ENCODE data around the gene GRIK4. TPM values are rescaled to one million over a fixed set of nuclear protein-coding genes. Genes with fewer than 3 reads are reported as not detected.

GRIK4 gene
- total RNA-seq, 1 experiment from 2014 or later = not detected

DNA sequence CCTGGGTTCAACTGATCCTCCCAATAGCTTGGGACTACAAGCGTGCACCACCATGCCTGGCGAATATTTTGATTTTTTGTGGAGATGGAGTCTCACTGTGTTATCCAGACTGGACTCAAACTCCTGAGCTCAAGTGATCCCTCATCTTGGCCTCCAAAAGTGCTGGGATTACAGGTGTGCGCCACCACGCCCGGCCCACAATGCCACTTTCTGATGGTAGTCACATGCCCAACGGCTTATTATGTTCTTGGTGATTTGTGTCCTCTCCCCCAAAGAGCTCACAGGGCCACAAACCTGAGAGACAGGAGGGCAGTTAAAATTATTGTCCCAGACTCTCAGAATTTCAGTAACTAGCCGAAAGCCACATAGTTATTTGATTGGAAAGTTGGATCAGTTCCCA is 9.6 kb downstream of the GRIK4 start:
- intact Hi-C loops (cut with micrococcal nuclease) = no loop called here
- H3K9me3 Mint-ChIP-seq (ENCODE audit: unreplicated experiment) = no peaks in the 10 kb centered on the region
- H3K27ac Mint-ChIP-seq (ENCODE audit: low read depth, unreplicated experiment) = no peak overlapping the region
- POLR2A ChIA-PET = no interaction called here
- H3K4me1 Mint-ChIP-seq (ENCODE audit: insufficient read depth, unreplicated experiment) = no peaks in the 10 kb centered on the region
- BruUV-seq (replicated peaks) = no TSS peak
- CTCF ChIA-PET = interaction anchor here (0.6 to 1.3 kb wide), 2 partner anchors 164 to 170 kb away, joined by 3 to 6 read pairs; no protein-coding TSS in a partner anchor
- peaks cover under 1% of the 10 kb centered on the region for H3K27me3 Mint-ChIP-seq (ENCODE audit: insufficient read depth, unreplicated experiment)
- TF ChIP-seq, protein P1, sequence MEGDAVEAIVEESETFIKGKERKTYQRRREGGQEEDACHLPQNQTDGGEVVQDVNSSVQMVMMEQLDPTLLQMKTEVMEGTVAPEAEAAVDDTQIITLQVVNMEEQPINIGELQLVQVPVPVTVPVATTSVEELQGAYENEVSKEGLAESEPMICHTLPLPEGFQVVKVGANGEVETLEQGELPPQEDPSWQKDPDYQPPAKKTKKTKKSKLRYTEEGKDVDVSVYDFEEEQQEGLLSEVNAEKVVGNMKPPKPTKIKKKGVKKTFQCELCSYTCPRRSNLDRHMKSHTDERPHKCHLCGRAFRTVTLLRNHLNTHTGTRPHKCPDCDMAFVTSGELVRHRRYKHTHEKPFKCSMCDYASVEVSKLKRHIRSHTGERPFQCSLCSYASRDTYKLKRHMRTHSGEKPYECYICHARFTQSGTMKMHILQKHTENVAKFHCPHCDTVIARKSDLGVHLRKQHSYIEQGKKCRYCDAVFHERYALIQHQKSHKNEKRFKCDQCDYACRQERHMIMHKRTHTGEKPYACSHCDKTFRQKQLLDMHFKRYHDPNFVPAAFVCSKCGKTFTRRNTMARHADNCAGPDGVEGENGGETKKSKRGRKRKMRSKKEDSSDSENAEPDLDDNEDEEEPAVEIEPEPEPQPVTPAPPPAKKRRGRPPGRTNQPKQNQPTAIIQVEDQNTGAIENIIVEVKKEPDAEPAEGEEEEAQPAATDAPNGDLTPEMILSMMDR (IDR thresholded peaks at IDR 0.05; ENCODE audit: unreplicated experiment) = no peak
- no peak overlapping the region for H3K4me3 Mint-ChIP-seq (ENCODE audit: unreplicated experiment)
- no peaks in the 10 kb centered on the region for H3K36me3 Mint-ChIP-seq (ENCODE audit: insufficient read depth, unreplicated experiment)
- no peak for DNase-seq (ENCODE audit: unreplicated experiment)

DNA sequence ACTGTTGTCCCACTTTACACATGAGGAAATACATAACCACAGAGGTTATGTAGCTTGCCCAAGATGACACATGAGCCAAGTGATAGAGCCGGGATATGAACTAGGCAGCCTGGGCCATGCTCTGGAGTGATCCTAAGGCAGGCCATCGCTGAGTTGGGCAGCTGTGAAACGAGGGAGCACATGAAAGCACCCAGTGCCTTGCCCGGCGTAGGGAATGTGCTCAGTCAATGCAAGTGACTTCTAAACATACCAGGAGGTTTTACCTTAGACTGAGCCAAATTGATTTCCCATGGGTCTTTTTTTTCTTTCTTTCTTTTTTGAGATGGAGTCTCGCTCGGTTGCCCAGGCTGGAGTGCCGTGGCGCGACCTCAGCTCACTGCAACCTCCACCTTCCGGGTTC is 10.5 kb downstream of the GRIK4 start:
- TF ChIP-seq, protein P1 (IDR thresholded peaks at IDR 0.05; ENCODE audit: unreplicated experiment) = no peak
- H3K4me1 Mint-ChIP-seq (ENCODE audit: insufficient read depth, unreplicated experiment) = no peaks in the 10 kb centered on the region
- no peak for DNase-seq (ENCODE audit: unreplicated experiment)
- ChIA-PET CTCF (interaction anchor here (0.6 to 1.5 kb wide), 4 partner anchors 11 to 919 kb away, joined by 3 to 6 read pairs (median 4); partner anchors contain the start of gene GRIK4), POLR2A (interaction anchor here (0.5 kb wide), 1 partner anchor 278 kb away, joined by 4 read pairs; no protein-coding TSS in a partner anchor)
- H3K27me3 Mint-ChIP-seq (ENCODE audit: insufficient read depth, unreplicated experiment) = no peaks in the 10 kb centered on the region
- no peaks in the 10 kb centered on the region for H3K36me3 Mint-ChIP-seq (ENCODE audit: insufficient read depth, unreplicated experiment)
- H3K4me3 Mint-ChIP-seq (ENCODE audit: unreplicated experiment) = no peak overlapping the region
- H3K27ac Mint-ChIP-seq (ENCODE audit: low read depth, unreplicated experiment) = no peak overlapping the region
- intact Hi-C loops (cut with micrococcal nuclease) = no loop called here
- BruUV-seq (replicated peaks) = no TSS peak
- H3K9me3 Mint-ChIP-seq (ENCODE audit: unreplicated experiment) = no peaks in the 10 kb centered on the region

DNA sequence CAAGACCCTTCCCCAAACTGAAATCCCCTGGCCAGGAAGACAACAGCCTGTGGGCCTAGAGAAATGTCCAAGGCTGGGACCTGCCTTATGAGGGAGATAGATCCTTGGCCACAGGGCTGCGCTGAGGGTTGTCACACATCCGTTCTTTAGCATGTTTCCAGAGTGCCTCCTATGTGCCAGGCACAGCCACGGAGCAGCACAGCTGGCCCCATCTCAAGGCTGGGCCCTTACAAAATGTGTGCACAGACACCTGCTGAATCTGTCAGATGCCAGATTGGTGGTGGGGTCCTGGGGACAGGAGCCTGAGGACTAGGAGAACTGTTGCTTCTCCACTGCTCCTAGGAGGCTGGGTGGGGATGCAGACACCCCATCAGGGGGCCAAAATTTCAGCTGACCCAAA is 11.2 kb downstream of the GRIK4 start:
- no peak for DNase-seq (ENCODE audit: unreplicated experiment)
- H3K4me1 Mint-ChIP-seq (ENCODE audit: insufficient read depth, unreplicated experiment) = no peaks in the 10 kb centered on the region
- no peaks in the 10 kb centered on the region for H3K36me3 Mint-ChIP-seq (ENCODE audit: insufficient read depth, unreplicated experiment)
- BruUV-seq (replicated peaks) = no TSS peak
- intact Hi-C loops (cut with micrococcal nuclease) = no loop called here
- TF ChIP-seq, protein P1 (IDR thresholded peaks at IDR 0.05; ENCODE audit: unreplicated experiment) = no peak
- H3K27me3 Mint-ChIP-seq (ENCODE audit: insufficient read depth, unreplicated experiment) = no peaks in the 10 kb centered on the region
- no peak overlapping the region for H3K27ac Mint-ChIP-seq (ENCODE audit: low read depth, unreplicated experiment)
- H3K4me3 Mint-ChIP-seq (ENCODE audit: unreplicated experiment) = no peak overlapping the region
- ChIA-PET CTCF (interaction anchor here (0.5 to 1.5 kb wide), 2 partner anchors 12 to 405 kb away, joined by 3 to 5 read pairs; partner anchors contain the start of gene GRIK4), POLR2A (no interaction called here)
- no peaks in the 10 kb centered on the region for H3K9me3 Mint-ChIP-seq (ENCODE audit: unreplicated experiment)

DNA sequence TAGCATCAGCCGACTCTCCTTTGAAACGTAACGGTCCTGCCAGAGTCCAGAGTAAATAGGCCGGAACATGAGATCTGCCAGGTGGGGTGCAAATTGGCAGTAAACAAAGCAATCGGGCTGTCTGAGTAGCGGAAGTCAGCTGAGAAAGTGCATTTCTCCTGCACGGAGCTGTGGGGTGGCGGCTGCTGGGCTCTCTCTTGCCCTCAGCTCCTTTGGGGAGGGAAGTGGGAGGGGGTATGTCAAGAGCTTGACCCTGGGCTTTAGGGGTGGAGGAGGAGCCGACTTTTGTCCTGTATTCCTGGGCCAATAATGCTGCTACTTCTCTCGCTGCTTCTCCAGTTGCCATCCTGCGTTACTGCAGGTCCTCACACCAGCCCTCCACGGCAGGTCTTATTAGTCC is 11.6 kb downstream of the GRIK4 start:
- Mint-ChIP-seq H3K27ac (ENCODE audit: low read depth, unreplicated experiment) (no peak overlapping the region), H3K9me3 (ENCODE audit: unreplicated experiment) (no peaks in the 10 kb centered on the region), H3K36me3 (ENCODE audit: insufficient read depth, unreplicated experiment) (no peaks in the 10 kb centered on the region), H3K4me3 (ENCODE audit: unreplicated experiment) (no peak overlapping the region), H3K27me3 (ENCODE audit: insufficient read depth, unreplicated experiment) (no peaks in the 10 kb centered on the region), H3K4me1 (ENCODE audit: insufficient read depth, unreplicated experiment) (no peaks in the 10 kb centered on the region)
- ChIA-PET CTCF (interaction anchor here (1.5 kb wide), 1 partner anchor 12 kb away, joined by 5 read pairs; the partner anchor contains the start of gene GRIK4), POLR2A (no interaction called here)
- TF ChIP-seq, protein P1 (IDR thresholded peaks at IDR 0.05; ENCODE audit: unreplicated experiment) = no peak
- DNase-seq (ENCODE audit: unreplicated experiment) = no peak
- no TSS peak for BruUV-seq (replicated peaks)
- intact Hi-C loops (cut with micrococcal nuclease) = no loop called here

All from MCF 10A (cell line).